Measurements from ENCODE around the gene SVOP.
"Not testable (repeated sequence)": the region's sequence is repeated elsewhere in the genome, so short reads cannot be mapped to it uniquely, and the experiment has no call there.

Gene SVOP

GRCh38 chr12:108881953-108882352 is 138.9 kb downstream of the SVOP start:
- no peak for DNase-seq

GRCh38 chr12:108879615-108880254 is 141.1 kb downstream of the SVOP start, which contains the start of gene DAO:
Gene DAO, plus strand, starts transcription at chr12:108880092. Its CDS starts 4,915 bp downstream, at chr12:108885007.
- no peak for DNase-seq

GRCh38 chr12:108876550-108876949 is 144.3 kb downstream of the SVOP start:
- DNase-seq, result no peak

- no peak for DNase-seq
These were observed 145.0 kb downstream of the SVOP start for GRCh38 chr12:108875682-108876361.

GRCh38 chr12:108875280-108875679 is 145.6 kb downstream of the SVOP start:
- DNase-seq, result no peak

- DNase-seq, result no peak
These were observed 152.1 kb downstream of the SVOP start for GRCh38 chr12:108868781-108869180.

- not testable (repeated sequence) for DNase-seq
These were observed 154.8 kb downstream of the SVOP start for GRCh38 chr12:108866083-108866482.

- no peak for DNase-seq
These were observed 155.7 kb downstream of the SVOP start for GRCh38 chr12:108865169-108865568.

- DNase-seq, result no peak
These were observed 158.3 kb downstream of the SVOP start for GRCh38 chr12:108862588-108862959.

- no peak for DNase-seq
These were observed 158.8 kb downstream of the SVOP start for GRCh38 chr12:108861878-108862587.

- DNase-seq, result no peak
These were observed 160.4 kb downstream of the SVOP start for GRCh38 chr12:108860443-108860842.

- DNase-seq, result no peak
These were observed 161.0 kb downstream of the SVOP start for GRCh38 chr12:108859923-108860291.

- DNase-seq, result not testable (repeated sequence)
These were observed 161.5 kb downstream of the SVOP start for GRCh38 chr12:108859141-108859922.

GRCh38 chr12:108858311-108859074 is 162.4 kb downstream of the SVOP start:
- DNase-seq, result no peak
